ENCODE measurements around the gene BTBD6.
A peak's percentile ranks its signal among the peaks of the same experiment; 100 is the strongest.

BTBD6 gene

DNA sequence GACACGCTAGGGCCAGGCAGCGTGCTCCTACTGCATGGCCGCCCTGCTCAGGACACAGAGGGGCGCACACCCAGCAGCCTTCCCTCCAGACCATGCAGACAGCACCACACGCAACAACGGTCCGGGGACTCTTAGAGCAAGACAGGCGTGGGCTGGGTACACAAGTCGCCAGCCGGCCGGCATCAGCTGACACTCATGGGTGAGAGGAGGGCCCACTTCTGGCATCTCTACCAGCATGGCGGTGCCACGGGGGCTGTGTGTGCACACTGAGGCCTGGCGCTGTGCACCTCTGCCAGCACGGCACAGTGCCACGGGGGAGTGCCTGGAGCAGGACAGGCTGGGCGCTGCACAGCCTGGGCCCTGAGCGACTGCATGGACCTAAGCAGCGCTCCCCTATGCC is 6.7 kb upstream of the BTBD6 start:
- Histone ChIP-seq H3K9me3 (ENCODE audit: severe bottlenecking) (no peaks in the 10 kb centered on the region), H3K27me3 (ENCODE audit: insufficient read depth, poor library complexity, severe bottlenecking) (no peaks in the 10 kb centered on the region), H3K27ac (ENCODE audit: poor library complexity, severe bottlenecking) (no peak overlapping the region), H3K36me3 (ENCODE audit: low read depth) (peaks cover 30% of the 10 kb centered on the region), H3K4me1 (ENCODE audit: insufficient read depth, poor library complexity, severe bottlenecking) (no peaks in the 10 kb centered on the region), H3K4me3 (ENCODE audit: severe bottlenecking) (no peak overlapping the region)
- TF ChIP-seq, protein P1, sequence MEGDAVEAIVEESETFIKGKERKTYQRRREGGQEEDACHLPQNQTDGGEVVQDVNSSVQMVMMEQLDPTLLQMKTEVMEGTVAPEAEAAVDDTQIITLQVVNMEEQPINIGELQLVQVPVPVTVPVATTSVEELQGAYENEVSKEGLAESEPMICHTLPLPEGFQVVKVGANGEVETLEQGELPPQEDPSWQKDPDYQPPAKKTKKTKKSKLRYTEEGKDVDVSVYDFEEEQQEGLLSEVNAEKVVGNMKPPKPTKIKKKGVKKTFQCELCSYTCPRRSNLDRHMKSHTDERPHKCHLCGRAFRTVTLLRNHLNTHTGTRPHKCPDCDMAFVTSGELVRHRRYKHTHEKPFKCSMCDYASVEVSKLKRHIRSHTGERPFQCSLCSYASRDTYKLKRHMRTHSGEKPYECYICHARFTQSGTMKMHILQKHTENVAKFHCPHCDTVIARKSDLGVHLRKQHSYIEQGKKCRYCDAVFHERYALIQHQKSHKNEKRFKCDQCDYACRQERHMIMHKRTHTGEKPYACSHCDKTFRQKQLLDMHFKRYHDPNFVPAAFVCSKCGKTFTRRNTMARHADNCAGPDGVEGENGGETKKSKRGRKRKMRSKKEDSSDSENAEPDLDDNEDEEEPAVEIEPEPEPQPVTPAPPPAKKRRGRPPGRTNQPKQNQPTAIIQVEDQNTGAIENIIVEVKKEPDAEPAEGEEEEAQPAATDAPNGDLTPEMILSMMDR (IDR thresholded peaks at IDR 0.05; ENCODE audit: poor library complexity, severe bottlenecking), result no peak
- ATAC-seq (ENCODE audit: low read depth) (no peak), DNase-seq (ENCODE audit: low spot score) (no peak)

DNA sequence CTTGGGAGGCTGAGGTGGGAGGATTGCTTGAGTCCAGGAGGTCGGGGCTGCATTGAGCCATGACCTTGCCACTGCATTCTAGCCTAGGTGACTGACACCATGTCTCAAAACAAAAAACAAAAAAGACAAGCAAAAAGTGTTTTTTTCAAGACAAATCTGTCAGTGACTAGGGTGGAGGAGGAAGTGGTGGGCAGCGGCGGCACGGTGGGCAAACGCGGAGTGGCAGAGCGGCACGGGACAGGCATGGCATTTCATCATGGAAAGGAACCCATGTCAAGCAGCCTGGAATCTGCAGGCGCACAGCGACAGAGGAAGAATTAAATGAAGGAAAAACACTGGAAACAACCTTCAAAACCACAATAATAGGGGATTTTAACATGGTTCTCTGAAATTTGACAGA is 4.0 kb upstream of the BTBD6 start:
- TF ChIP-seq, protein P1 (IDR thresholded peaks at IDR 0.05; ENCODE audit: poor library complexity, severe bottlenecking), result no peak
- Histone ChIP-seq H3K4me3 (ENCODE audit: severe bottlenecking) (no peak overlapping the region), H3K27ac (ENCODE audit: poor library complexity, severe bottlenecking) (no peak overlapping the region), H3K36me3 (ENCODE audit: low read depth) (peaks cover 39% of the 10 kb centered on the region), H3K4me1 (ENCODE audit: insufficient read depth, poor library complexity, severe bottlenecking) (peaks cover 6% of the 10 kb centered on the region), H3K27me3 (ENCODE audit: insufficient read depth, poor library complexity, severe bottlenecking) (no peaks in the 10 kb centered on the region), H3K9me3 (ENCODE audit: severe bottlenecking) (no peaks in the 10 kb centered on the region)
- DNase-seq (ENCODE audit: low spot score) (no peak), ATAC-seq (ENCODE audit: low read depth) (no peak)

DNA sequence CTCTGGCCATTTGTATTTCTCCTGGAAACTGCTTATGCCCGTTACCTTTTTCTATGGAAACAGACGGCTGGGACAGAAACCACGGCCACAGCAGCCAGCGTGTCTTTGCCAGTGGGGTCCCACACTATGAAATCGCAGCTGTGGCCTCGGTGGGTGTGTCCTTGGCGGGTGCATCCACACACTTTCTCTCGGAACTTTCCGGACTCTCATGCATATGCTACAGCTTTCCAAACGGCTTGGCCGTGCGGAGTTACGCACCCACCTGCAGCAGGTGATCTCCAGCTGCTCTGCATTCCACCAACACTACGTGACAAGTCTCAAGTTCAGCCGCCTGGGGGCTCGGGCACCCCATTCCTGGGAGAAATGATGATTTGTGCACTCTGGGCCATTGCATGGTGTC is 1.3 kb upstream of the BTBD6 start:
- Histone ChIP-seq H3K9me3 (ENCODE audit: severe bottlenecking) (no peaks in the 10 kb centered on the region), H3K4me3 (ENCODE audit: severe bottlenecking) (no peak overlapping the region), H3K4me1 (ENCODE audit: insufficient read depth, poor library complexity, severe bottlenecking) (peaks cover 6% of the 10 kb centered on the region), H3K36me3 (ENCODE audit: low read depth) (peaks cover 59% of the 10 kb centered on the region), H3K27ac (ENCODE audit: poor library complexity, severe bottlenecking) (no peak overlapping the region), H3K27me3 (ENCODE audit: insufficient read depth, poor library complexity, severe bottlenecking) (no peaks in the 10 kb centered on the region)
- TF ChIP-seq, protein P1 (IDR thresholded peaks at IDR 0.05; ENCODE audit: poor library complexity, severe bottlenecking), result no peak
- ATAC-seq (ENCODE audit: low read depth) (no peak), DNase-seq (ENCODE audit: low spot score) (no peak)

GRCh38 chr14:105247715-105248367 is 492 bp upstream of the BTBD6 start:
- Histone ChIP-seq H3K27ac (ENCODE audit: poor library complexity, severe bottlenecking) (peak overlapping the region; percentile 65), H3K4me3 (ENCODE audit: severe bottlenecking) (peak overlapping the region; percentile 97), H3K4me1 (ENCODE audit: insufficient read depth, poor library complexity, severe bottlenecking) (peaks cover 6% of the 10 kb centered on the region), H3K36me3 (ENCODE audit: low read depth) (peaks cover 61% of the 10 kb centered on the region), H3K9me3 (ENCODE audit: severe bottlenecking) (no peaks in the 10 kb centered on the region), H3K27me3 (ENCODE audit: insufficient read depth, poor library complexity, severe bottlenecking) (no peaks in the 10 kb centered on the region)
- ATAC-seq (ENCODE audit: low read depth), result peak; percentile 19; the same call in 1 of the 3 replicates
- DNase-seq (ENCODE audit: low spot score), result no peak
- TF ChIP-seq, protein P1 (IDR thresholded peaks at IDR 0.05; ENCODE audit: poor library complexity, severe bottlenecking), result no peak

Measured in RWPE2 (cell line).